K562 treated with DMSO at 1 percent for 12 hours (cell line): ENCODE data around the gene LRCH4. TPM values are rescaled to one million over a fixed set of nuclear protein-coding genes. Genes with fewer than 3 reads are reported as not detected.

Experiments used
- total RNA-seq: library from RNA; unstranded; fragments of 300-600 nt; gene quantifications from 2 replicates; pipeline ENCODE4 v1.2.3, GENCODE V29; 2022; ENCODE audit not compliant: insufficient read depth

Gene LRCH4
- 67.0 and 99.9 TPM in 2 replicates for total RNA-seq

GRCh38 chr7:100585511-100586265 is at the start of gene LRCH4:
Gene LRCH4 (minus strand): TSS chr7:100586129. CDS start chr7:100586100, 29 bp downstream.

GRCh38 chr7:100611983-100612729 is 26.2 kb upstream of the LRCH4 start, which contains the start of gene MOSPD3:
Gene MOSPD3 (plus strand): TSS chr7:100612540. CDS start chr7:100612792, 252 bp downstream.

GRCh38 chr7:100586266-100587025 is 517 bp upstream of the LRCH4 start, which contains the start of gene FBXO24:
Gene FBXO24 (plus strand): TSS chr7:100586328. CDS start chr7:100586626, 298 bp downstream.

GRCh38 chr7:100573691-100574361 is 12.1 kb downstream of the LRCH4 start, which contains the start of gene SAP25:
Gene SAP25 (minus strand): TSS chr7:100573900. CDS start chr7:100573742, 158 bp downstream.

GRCh38 chr7:100538654-100539435 is 47.1 kb downstream of the LRCH4 start, which contains the start of gene AGFG2:
Gene AGFG2 (plus strand): TSS chr7:100539203. CDS start chr7:100539347, 144 bp downstream.

Other genes starting within 250 kb of the LRCH4 start
- gene PILRB, start 228.0 kb downstream of the LRCH4 start, total RNA-seq = 22.6 and 47.5 TPM in 2 replicates
- gene PILRA, start 212.6 kb downstream of the LRCH4 start, total RNA-seq = 1.5 and 3.7 TPM in 2 replicates
- 2.3 and 7.2 TPM in 2 replicates for gene ZCWPW1, start 157.4 kb downstream of the LRCH4 start, total RNA-seq
- 61.3 and 85.4 TPM in 2 replicates for gene MEPCE, start 156.3 kb downstream of the LRCH4 start, total RNA-seq
- 84.0 and 131 TPM in 2 replicates for gene PPP1R35, start 149.6 kb downstream of the LRCH4 start, total RNA-seq
- 2.1 TPM in 1 of 2 replicates, not detected in the other for gene SPACDR, start 121.9 kb downstream of the LRCH4 start, total RNA-seq
- gene TSC22D4, start 106.9 kb downstream of the LRCH4 start, total RNA-seq = 141 and 148 TPM in 2 replicates
- gene NYAP1, start 102.2 kb downstream of the LRCH4 start, total RNA-seq = 1.2 TPM in 2 replicates
- 16.6 and 18.5 TPM in 2 replicates for gene AGFG2, start 46.9 kb downstream of the LRCH4 start, total RNA-seq
- 11.5 and 19.0 TPM in 2 replicates for gene SAP25, start 12.2 kb downstream of the LRCH4 start, total RNA-seq
- gene FBXO24, start 199 bp upstream of the LRCH4 start, total RNA-seq = 1.3 and 2.5 TPM in 2 replicates
- 14.4 and 24.9 TPM in 2 replicates for gene PCOLCE, start 16.2 kb upstream of the LRCH4 start, total RNA-seq
- 40.9 and 41.5 TPM in 2 replicates for gene MOSPD3, start 26.4 kb upstream of the LRCH4 start, total RNA-seq
- 47.9 and 70.0 TPM in 2 replicates for gene TFR2, start 55.4 kb upstream of the LRCH4 start, total RNA-seq
- not detected in 2 replicates for gene ACTL6B, start 70.3 kb upstream of the LRCH4 start, total RNA-seq
- 568 and 655 TPM in 2 replicates for gene GNB2, start 87.6 kb upstream of the LRCH4 start, total RNA-seq
- 11.4 and 30.9 TPM in 2 replicates for gene GIGYF1, start 108.1 kb upstream of the LRCH4 start, total RNA-seq
- gene POP7, start 120.0 kb upstream of the LRCH4 start, total RNA-seq = 82.2 and 128 TPM in 2 replicates
- not detected in 2 replicates for gene EPO, start 134.3 kb upstream of the LRCH4 start, total RNA-seq
- gene ZAN, start 147.5 kb upstream of the LRCH4 start, total RNA-seq = not detected in 2 replicates
- gene EPHB4, start 241.4 kb upstream of the LRCH4 start, total RNA-seq = 29.2 and 45.9 TPM in 2 replicates